ENCODE measurements around the gene PPP4R1. TPM values are rescaled to one million over a fixed set of nuclear protein-coding genes. Genes with fewer than 3 reads are reported as not detected.

PPP4R1 gene
- total RNA-seq, 1 donor from 2014 or later: 114 TPM

DNA sequence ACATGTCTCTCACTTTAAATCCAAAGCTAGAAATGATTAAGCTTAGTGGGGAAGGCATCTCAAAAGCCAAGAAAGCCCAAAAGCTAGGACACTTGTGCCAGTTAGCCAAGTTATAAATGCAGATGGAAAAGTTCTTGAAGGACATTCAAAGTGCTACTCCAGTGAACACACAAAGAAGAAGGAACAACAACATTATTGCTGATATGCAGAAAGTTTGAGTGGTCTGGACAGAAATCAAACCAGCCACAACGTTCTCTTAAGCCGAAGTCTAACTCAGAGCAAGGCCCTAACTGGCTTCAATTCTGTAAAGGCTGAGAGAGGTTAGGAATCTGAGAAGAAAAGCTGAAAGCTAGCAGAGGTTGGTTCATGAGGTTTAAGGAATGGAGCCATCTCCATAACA lies 49.0 kb downstream of the PPP4R1 start:
- H3K4me3 ChIP-seq: no peak overlapping the region
- TF ChIP-seq, protein P1, sequence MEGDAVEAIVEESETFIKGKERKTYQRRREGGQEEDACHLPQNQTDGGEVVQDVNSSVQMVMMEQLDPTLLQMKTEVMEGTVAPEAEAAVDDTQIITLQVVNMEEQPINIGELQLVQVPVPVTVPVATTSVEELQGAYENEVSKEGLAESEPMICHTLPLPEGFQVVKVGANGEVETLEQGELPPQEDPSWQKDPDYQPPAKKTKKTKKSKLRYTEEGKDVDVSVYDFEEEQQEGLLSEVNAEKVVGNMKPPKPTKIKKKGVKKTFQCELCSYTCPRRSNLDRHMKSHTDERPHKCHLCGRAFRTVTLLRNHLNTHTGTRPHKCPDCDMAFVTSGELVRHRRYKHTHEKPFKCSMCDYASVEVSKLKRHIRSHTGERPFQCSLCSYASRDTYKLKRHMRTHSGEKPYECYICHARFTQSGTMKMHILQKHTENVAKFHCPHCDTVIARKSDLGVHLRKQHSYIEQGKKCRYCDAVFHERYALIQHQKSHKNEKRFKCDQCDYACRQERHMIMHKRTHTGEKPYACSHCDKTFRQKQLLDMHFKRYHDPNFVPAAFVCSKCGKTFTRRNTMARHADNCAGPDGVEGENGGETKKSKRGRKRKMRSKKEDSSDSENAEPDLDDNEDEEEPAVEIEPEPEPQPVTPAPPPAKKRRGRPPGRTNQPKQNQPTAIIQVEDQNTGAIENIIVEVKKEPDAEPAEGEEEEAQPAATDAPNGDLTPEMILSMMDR (IDR thresholded peaks at IDR 0.05): no peak
- no peaks in the 10 kb centered on the region for H3K9me3 ChIP-seq
- no peak overlapping the region for H3K27ac ChIP-seq
- no peak for ATAC-seq
- H3K27me3 ChIP-seq (ENCODE audit: low read depth): no peaks in the 10 kb centered on the region
- no peak for DNase-seq
- intact Hi-C loops (cut with DNase I): no loop called here
- peaks cover 70% of the 10 kb centered on the region for H3K36me3 ChIP-seq
- peaks cover 21% of the 10 kb centered on the region for H3K4me1 ChIP-seq

DNA sequence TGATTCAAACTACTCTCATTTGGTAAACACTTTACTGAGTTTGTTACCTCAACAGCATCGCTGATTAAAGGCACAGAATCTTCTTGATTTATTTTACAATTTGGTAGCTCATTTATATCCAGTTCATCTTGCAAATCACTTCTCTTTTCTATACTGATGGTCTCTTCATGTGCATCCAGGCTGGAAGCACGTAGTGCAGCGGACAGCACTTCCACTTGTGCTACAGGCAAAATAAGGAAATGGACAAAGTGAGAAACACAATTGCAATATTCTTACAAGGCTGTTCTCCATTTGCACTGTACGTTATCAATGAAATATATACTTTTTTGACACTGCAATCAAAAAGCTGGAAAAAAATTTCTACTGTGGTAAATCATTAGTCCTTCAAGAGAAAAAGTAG lies 51.0 kb downstream of the PPP4R1 start:
- H3K9me3 ChIP-seq: no peaks in the 10 kb centered on the region
- TF ChIP-seq, protein P1 (IDR thresholded peaks at IDR 0.05): no peak
- ATAC-seq (no peak), DNase-seq (no peak)
- H3K4me1 ChIP-seq: peaks cover 21% of the 10 kb centered on the region
- peaks cover 70% of the 10 kb centered on the region for H3K36me3 ChIP-seq
- intact Hi-C loops (cut with DNase I): no loop called here
- no peak overlapping the region for H3K27ac ChIP-seq
- H3K4me3 ChIP-seq: no peak overlapping the region
- H3K27me3 ChIP-seq (ENCODE audit: low read depth): no peaks in the 10 kb centered on the region

DNA sequence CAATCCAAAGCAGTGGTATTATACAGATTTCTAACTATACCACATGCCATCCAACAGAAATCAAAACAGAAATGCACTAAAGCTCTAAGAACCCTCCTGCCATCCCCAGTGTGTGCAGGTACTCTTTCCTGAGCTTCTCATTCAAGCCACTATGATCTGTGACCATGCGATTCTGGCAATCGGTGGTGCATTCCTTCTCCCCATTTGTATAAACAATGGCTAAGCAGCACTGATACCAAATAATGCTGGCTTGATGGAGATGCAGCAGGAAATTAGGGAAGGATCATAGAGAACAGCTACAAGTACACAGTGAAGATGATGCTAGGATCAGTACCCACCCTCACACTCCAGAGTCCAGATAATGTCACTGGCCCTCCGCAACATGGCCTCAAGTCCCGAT lies 51.8 kb downstream of the PPP4R1 start:
- Histone ChIP-seq H3K4me1 (peaks cover 21% of the 10 kb centered on the region), H3K4me3 (no peak overlapping the region), H3K9me3 (no peaks in the 10 kb centered on the region), H3K27me3 (ENCODE audit: low read depth) (no peaks in the 10 kb centered on the region), H3K36me3 (peaks cover 72% of the 10 kb centered on the region), H3K27ac (no peak overlapping the region)
- ATAC-seq: no peak
- TF ChIP-seq, protein P1 (IDR thresholded peaks at IDR 0.05): no peak
- intact Hi-C loops (cut with DNase I): no loop called here
- no peak for DNase-seq

DNA sequence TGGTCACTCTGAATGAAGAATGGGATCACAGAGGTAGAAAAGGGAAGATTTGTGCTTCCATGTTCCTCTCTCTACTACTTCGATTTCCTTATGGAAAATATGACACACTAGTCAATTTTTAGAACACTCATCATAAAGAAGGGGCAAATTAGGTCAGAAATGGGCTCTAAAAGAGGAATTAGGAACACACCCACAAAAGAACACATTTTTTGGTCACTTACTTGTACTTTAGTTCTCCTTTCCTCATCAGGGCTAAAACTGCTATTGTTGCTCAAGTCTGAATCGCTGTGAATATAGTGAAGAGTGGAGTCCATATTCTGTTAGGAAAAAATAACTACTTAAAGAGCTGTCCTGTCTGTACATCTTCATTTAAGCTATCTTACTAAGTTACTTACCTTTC lies 52.6 kb downstream of the PPP4R1 start:
- intact Hi-C loops (cut with DNase I): no loop called here
- Histone ChIP-seq H3K4me3 (no peak overlapping the region), H3K4me1 (peaks cover 21% of the 10 kb centered on the region), H3K27me3 (ENCODE audit: low read depth) (no peaks in the 10 kb centered on the region), H3K9me3 (no peaks in the 10 kb centered on the region), H3K27ac (no peak overlapping the region), H3K36me3 (peaks cover 73% of the 10 kb centered on the region)
- DNase-seq (no peak), ATAC-seq (peak; percentile 30 to 57)
- TF ChIP-seq, protein P1 (IDR thresholded peaks at IDR 0.05): no peak

DNA sequence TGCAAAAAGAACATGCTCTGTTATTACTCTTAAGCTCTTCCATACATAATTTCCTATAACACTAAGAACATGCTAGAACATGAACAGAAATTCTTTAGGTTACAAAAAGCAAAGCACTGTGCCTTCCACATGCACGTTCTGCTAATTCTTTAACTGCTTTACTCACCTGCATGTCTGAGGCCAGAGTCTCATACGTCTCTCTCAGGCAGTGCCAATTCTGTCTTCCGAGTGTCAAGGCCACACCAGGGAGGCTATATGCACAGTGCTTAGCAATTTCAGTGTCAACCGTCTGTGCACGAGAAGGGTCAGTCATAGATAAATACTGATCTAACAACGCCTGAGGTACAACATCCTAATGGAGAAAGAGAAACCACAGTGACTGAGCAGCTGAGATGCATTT lies 55.1 kb downstream of the PPP4R1 start:
- Histone ChIP-seq H3K36me3 (peaks cover 97% of the 10 kb centered on the region), H3K4me3 (no peak overlapping the region), H3K27me3 (ENCODE audit: low read depth) (no peaks in the 10 kb centered on the region), H3K4me1 (peaks cover 14% of the 10 kb centered on the region), H3K9me3 (no peaks in the 10 kb centered on the region), H3K27ac (no peak overlapping the region)
- TF ChIP-seq, protein P1 (IDR thresholded peaks at IDR 0.05): no peak
- DNase-seq (no peak), ATAC-seq (no peak)
- intact Hi-C loops (cut with DNase I): no loop called here
